Progenitor cell of endocrine pancreas (in vitro differentiated cells): ENCODE data around the gene GNA15. TPM values are rescaled to one million over a fixed set of nuclear protein-coding genes. Genes with fewer than 3 reads are reported as not detected.
A peak's percentile ranks its signal among the peaks of the same experiment; 100 is the strongest.

ENCODE experiments used
- DNase-seq: peaks from one replicate; pipeline ENCODE4 v3.0.0; 2021; ENCODE audit warnings: low spot score; ENCODE audit not compliant: unreplicated experiment
- H3K27ac Mint-ChIP-seq: 2 replicates; pipeline ENCODE4 v1.8.0; 2021; ENCODE audit warnings: mild to moderate bottlenecking, moderate library complexity, mixed read lengths
- H3K27me3 Mint-ChIP-seq: 2 replicates; pipeline ENCODE4 v1.8.0; 2021; ENCODE audit warnings: mixed read lengths
- H3K36me3 Mint-ChIP-seq: 2 replicates; pipeline ENCODE4 v1.8.0; 2022; ENCODE audit warnings: mixed read lengths; ENCODE audit not compliant: insufficient read depth
- H3K4me1 Mint-ChIP-seq: 2 replicates; pipeline ENCODE4 v1.8.0; 2021; ENCODE audit warnings: low read depth, mixed read lengths
- H3K4me3 Mint-ChIP-seq: 2 replicates; pipeline ENCODE4 v1.8.0; 2021; ENCODE audit warnings: low read depth, mild to moderate bottlenecking, moderate library complexity, mixed read lengths
- H3K9me3 Mint-ChIP-seq: 2 replicates; pipeline ENCODE4 v1.8.0; 2021; ENCODE audit warnings: low read depth, mixed read lengths
- CTCF ChIP-seq: fragments of 200-600 bp; sonication (generic); IDR thresholded peaks from one replicate; pipeline ENCODE4 v1.5.0; 2021; ENCODE audit warnings: antibody characterized with exemption, mild to moderate bottlenecking; ENCODE audit not compliant: unreplicated experiment
- total RNA-seq: library from RNA; stranded (reverse); gene quantifications from 2 replicates; pipeline ENCODE4 v1.2.1, GENCODE V29; 2021

Gene GNA15
- total RNA-seq, 1 donor from 2014 or later = not detected

GRCh38 chr19:3160219-3160618 lies 24.4 kb downstream of the GNA15 start:
- no peak for DNase-seq
- H3K27ac Mint-ChIP-seq = no peak overlapping the region

GRCh38 chr19:3161453-3161852 lies 25.6 kb downstream of the GNA15 start:
- H3K4me3 Mint-ChIP-seq = no peak overlapping the region
- TF ChIP-seq CTCF = no peak
- no peaks in the 10 kb centered on the region for H3K9me3 Mint-ChIP-seq
- H3K4me1 Mint-ChIP-seq = peaks cover 1% of the 10 kb centered on the region
- no peak overlapping the region for H3K27ac Mint-ChIP-seq
- H3K36me3 Mint-ChIP-seq = no peaks in the 10 kb centered on the region
- no peak for DNase-seq
- peaks cover 8% of the 10 kb centered on the region for H3K27me3 Mint-ChIP-seq

More at GRCh38 chr19:3160219-3160618, 24.4 kb downstream of the GNA15 start:
- no peaks in the 10 kb centered on the region for H3K36me3 Mint-ChIP-seq
- TF ChIP-seq CTCF = no peak
- H3K27me3 Mint-ChIP-seq = peaks cover 2% of the 10 kb centered on the region
- H3K4me3 Mint-ChIP-seq = no peak overlapping the region
- no peaks in the 10 kb centered on the region for H3K9me3 Mint-ChIP-seq
- H3K4me1 Mint-ChIP-seq = peaks cover 1% of the 10 kb centered on the region

- Mint-ChIP-seq H3K4me1 (peaks cover 1% of the 10 kb centered on the region), H3K4me3 (no peak overlapping the region), H3K27ac (peak overlapping the region; percentile 69), H3K9me3 (no peaks in the 10 kb centered on the region), H3K27me3 (peaks cover 8% of the 10 kb centered on the region), H3K36me3 (no peaks in the 10 kb centered on the region)
- DNase-seq = no peak
- TF ChIP-seq CTCF = no peak
These were observed 26.8 kb downstream of the GNA15 start for GRCh38 chr19:3162418-3163229.

- Mint-ChIP-seq H3K9me3 (no peaks in the 10 kb centered on the region), H3K4me1 (peaks cover 1% of the 10 kb centered on the region), H3K27me3 (peaks cover 8% of the 10 kb centered on the region), H3K36me3 (no peaks in the 10 kb centered on the region), H3K4me3 (peak overlapping the region; percentile 56), H3K27ac (peak overlapping the region; percentile 69)
- DNase-seq = peak; percentile 65
- TF ChIP-seq CTCF = peak; percentile 95
These were observed 27.5 kb downstream of the GNA15 start for GRCh38 chr19:3163230-3163886.

- no peak overlapping the region for H3K4me3 Mint-ChIP-seq
- peaks cover 8% of the 10 kb centered on the region for H3K27me3 Mint-ChIP-seq
- H3K27ac Mint-ChIP-seq = no peak overlapping the region
- no peaks in the 10 kb centered on the region for H3K9me3 Mint-ChIP-seq
- peaks cover 1% of the 10 kb centered on the region for H3K4me1 Mint-ChIP-seq
- no peak for DNase-seq
- no peak for TF ChIP-seq CTCF
- H3K36me3 Mint-ChIP-seq = no peaks in the 10 kb centered on the region
These were observed 28.1 kb downstream of the GNA15 start for GRCh38 chr19:3163943-3164342.
